Testis (tissue), 3 donors: ENCODE measurements around the gene CTNNA2. TPM values are rescaled to one million over a fixed set of nuclear protein-coding genes. Genes with fewer than 3 reads are reported as not detected.

Experiments
- DNase-seq: peaks from one replicate; pipeline ENCODE4 v3.0.0-alpha.2; 2019
- H3K27ac ChIP-seq, 2 donors: fragments of 200-600 bp; sonication (generic); one replicate each; pipeline ENCODE4 v1.5.1; 2019
- H3K27me3 ChIP-seq: fragments of 200-600 bp; sonication (generic); one replicate; pipeline ENCODE4 v1.5.1; 2019
- H3K36me3 ChIP-seq: fragments of 200-600 bp; sonication (generic); one replicate; pipeline ENCODE4 v1.5.1; 2017; ENCODE audit warnings: low read depth; ENCODE audit errors: missing control alignments
- H3K4me1 ChIP-seq: fragments of 200-600 bp; sonication (generic); one replicate; pipeline ENCODE4 v1.5.1; 2019
- H3K4me3 ChIP-seq, 2 donors: fragments of 200-600 bp; sonication (generic); one replicate each; pipeline ENCODE4 v1.5.1; 2017 to 2019
- H3K9me3 ChIP-seq: fragments of 200-600 bp; sonication (generic); one replicate; pipeline ENCODE4 v1.5.1; 2017
- CTCF ChIP-seq, 3 experiments: fragments of 450-650 bp in 2 of 3; fragments of 200-600 bp in 1 of 3; sonication (generic) in 1 of 3; IDR thresholded peaks; one replicate each; pipeline ENCODE4 v1.5.1; 2016 to 2019; ENCODE audit warnings: antibody characterized with exemption in 3 of 3, mild to moderate bottlenecking in 2 of 3, moderate library complexity in 1 of 3
- POLR2A ChIP-seq: fragments of 450-650 bp; IDR thresholded peaks from one replicate; pipeline ENCODE4 v1.6.1; 2017; ENCODE audit warnings: antibody characterized with exemption, mild to moderate bottlenecking, moderate library complexity
- WGBS, 2 donors: methylation state at CpG; one replicate each; pipeline ENCODE4 v1.1.5; 2018; 5-methylcytosine and 5-hydroxymethylcytosine counted together
- intact Hi-C: fragments of 100-400 bp; cut with DNase I; formaldehyde crosslinking; loops from one replicate; pipeline ENCODE4 v1.15.1; 2023; ENCODE audit warnings: low total_unique reads
- polyA plus RNA-seq: library from polyadenylated mRNA; stranded (reverse); fragments of 350-450 nt; fragmentation: Illumina TruSeq; extraction: RNeasy Lipid Tissue Mini Kit (QIAGEN cat#74804); gene quantifications from one replicate; pipeline ENCODE4 v1.2.3, GENCODE V29; 2014; ENCODE audit warnings: low read depth, low replicate concordance; ENCODE audit not compliant: insufficient read depth
- total RNA-seq, 2 donors: library from RNA; depleted of rRNA; stranded (reverse); fragments of >200 nt; gene quantifications; one replicate each; pipeline ENCODE4 v1.2.3, GENCODE V29; 2016

Gene CTNNA2
- total and polyA plus RNA-seq, 3 donors from 2014 or later: 36.8 to 44.5 (median 43.4) TPM

- 53 to 72% methylated on average over 1 of the region's 1 CpG for WGBS, 2 donors
- intact Hi-C loops: no loop called here
These were observed 397.8 kb downstream of the CTNNA2 start for GRCh38 chr2:79910643-79911042.

GRCh38 chr2:79915455-79915854, 402.6 kb downstream of the CTNNA2 start:
- no peak overlapping the region for H3K4me3 ChIP-seq
- no peak for TF ChIP-seq CTCF (IDR thresholded peaks at IDR 0.05)
- TF ChIP-seq POLR2A: no peak
- 82% methylated on average over 4 of the region's 4 CpGs for WGBS, 2 donors
- no peaks in the 10 kb centered on the region for H3K9me3 ChIP-seq
- no peaks in the 10 kb centered on the region for H3K4me1 ChIP-seq
- intact Hi-C loops: no loop called here
- H3K27me3 ChIP-seq: no peaks in the 10 kb centered on the region
- no peaks in the 10 kb centered on the region for H3K36me3 ChIP-seq
- no peak for DNase-seq
- no peak overlapping the region for H3K27ac ChIP-seq

More at GRCh38 chr2:79910643-79911042, 397.8 kb downstream of the CTNNA2 start:
- Histone ChIP-seq H3K27me3 (no peaks in the 10 kb centered on the region), H3K36me3 (no peaks in the 10 kb centered on the region), H3K9me3 (no peaks in the 10 kb centered on the region), H3K27ac (no peak overlapping the region), H3K4me3 (no peak overlapping the region), H3K4me1 (no peaks in the 10 kb centered on the region)
- TF ChIP-seq POLR2A: no peak
- no peak for TF ChIP-seq CTCF (IDR thresholded peaks at IDR 0.05)
- DNase-seq: no peak

- 82 to 84% methylated on average over 3 to 4 of the region's 4 CpGs for WGBS, 2 donors
- H3K4me1 ChIP-seq: no peaks in the 10 kb centered on the region
- TF ChIP-seq CTCF (IDR thresholded peaks at IDR 0.05) (no peak), POLR2A (no peak)
- H3K27ac ChIP-seq: no peak overlapping the region
- no peaks in the 10 kb centered on the region for H3K36me3 ChIP-seq
- H3K27me3 ChIP-seq: no peaks in the 10 kb centered on the region
- H3K4me3 ChIP-seq: no peak overlapping the region
- intact Hi-C loops: no loop called here
- DNase-seq: no peak
- H3K9me3 ChIP-seq: no peaks in the 10 kb centered on the region
These were observed 403.4 kb downstream of the CTNNA2 start for GRCh38 chr2:79916285-79916684.

- no peak for DNase-seq
- intact Hi-C loops: no loop called here
- Histone ChIP-seq H3K36me3 (no peaks in the 10 kb centered on the region), H3K4me3 (no peak overlapping the region), H3K27ac (no peak overlapping the region), H3K27me3 (no peaks in the 10 kb centered on the region), H3K9me3 (no peaks in the 10 kb centered on the region), H3K4me1 (no peaks in the 10 kb centered on the region)
- TF ChIP-seq CTCF (IDR thresholded peaks at IDR 0.05): no peak
- no peak for TF ChIP-seq POLR2A
- WGBS, 2 donors: 62 to 72% methylated on average over 3 of the region's 3 CpGs
These were observed 407.7 kb downstream of the CTNNA2 start for GRCh38 chr2:79920512-79921076.

- H3K9me3 ChIP-seq: no peaks in the 10 kb centered on the region
- no peaks in the 10 kb centered on the region for H3K36me3 ChIP-seq
- 84 to 98% methylated on average over 3 of the region's 3 CpGs for WGBS, 2 donors
- intact Hi-C loops: no loop called here
- H3K27me3 ChIP-seq: no peaks in the 10 kb centered on the region
- no peak for DNase-seq
- H3K4me3 ChIP-seq: no peak overlapping the region
- no peaks in the 10 kb centered on the region for H3K4me1 ChIP-seq
- TF ChIP-seq POLR2A (no peak), CTCF (IDR thresholded peaks at IDR 0.05) (no peak)
- H3K27ac ChIP-seq: no peak overlapping the region
These were observed 416.8 kb downstream of the CTNNA2 start for GRCh38 chr2:79929624-79930023.
